SH-SY5Y (cell line): ENCODE results near the gene FAM177B.

Experiments used
- GATA2 ChIP-seq: IDR thresholded peaks from 2 replicates; pipeline ENCODE4 v1.6.1; 2011; ENCODE audit warnings: mild to moderate bottlenecking, low read depth, low read length
- GATA3 ChIP-seq: IDR thresholded peaks from 2 replicates; pipeline ENCODE4 v1.6.1; 2011; ENCODE audit warnings: low read depth, mild to moderate bottlenecking, low read length, moderate library complexity

DNA sequence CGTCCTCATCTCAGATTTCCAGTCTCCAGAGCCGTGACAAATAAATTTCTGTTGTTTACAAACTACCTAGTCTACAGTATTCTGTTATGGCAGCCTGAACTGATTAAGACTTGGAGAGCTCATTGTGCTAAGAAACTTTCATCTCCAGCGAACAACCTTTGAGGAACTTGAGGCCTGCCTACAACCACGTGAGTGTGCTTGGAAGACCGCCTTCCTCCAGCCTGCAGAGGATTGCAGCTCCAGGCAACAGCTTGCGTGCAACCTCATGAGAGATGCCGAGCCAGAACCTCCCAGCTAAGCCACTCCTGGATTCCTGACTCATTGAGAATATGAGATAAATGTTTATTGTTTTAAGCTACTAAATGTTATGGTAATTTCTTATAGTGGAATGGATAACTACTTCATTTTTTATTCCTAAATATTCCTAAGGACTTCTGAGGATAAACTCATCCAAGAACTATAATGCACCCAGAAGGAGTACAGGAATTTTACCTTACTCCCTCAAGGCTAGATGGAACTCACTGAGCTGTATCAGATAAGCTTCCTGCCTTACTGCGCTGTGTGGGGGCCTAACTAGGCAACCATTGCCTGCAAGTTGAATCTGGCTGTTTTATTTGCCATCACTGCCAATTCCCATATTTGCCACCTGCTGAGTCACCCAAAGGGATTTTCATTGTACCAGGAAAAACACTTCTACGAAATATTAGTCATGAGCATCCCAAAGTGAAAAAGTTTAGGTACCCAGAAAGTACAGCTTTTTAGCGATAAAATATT is 17.6 kb downstream of the FAM177B start:
- TF ChIP-seq GATA3 (no peak), GATA2 (no peak)
